Duodenal mucosa (tissue), 2 donors: ENCODE results near the gene MAD1L1.

Source experiments
- H3K27ac ChIP-seq: one replicate; pipeline ENCODE4 v1.7.0; 2013; ENCODE audit warnings: low read depth, low read length
- H3K27me3 ChIP-seq, 2 donors: one replicate each; pipeline ENCODE4 v1.7.0; 2013; ENCODE audit warnings: low read length in 2 of 2, control low read depth in 1 of 2; ENCODE audit not compliant: insufficient read depth in 2 of 2, control insufficient read depth in 1 of 2
- H3K36me3 ChIP-seq, 2 donors: one replicate each; pipeline ENCODE4 v1.7.0; 2013; ENCODE audit warnings: low read length in 2 of 2, control low read depth in 1 of 2; ENCODE audit not compliant: insufficient read depth in 2 of 2, control insufficient read depth in 1 of 2
- H3K4me1 ChIP-seq, 2 donors: one replicate each; pipeline ENCODE4 v1.7.0; 2013; ENCODE audit warnings: low read length in 2 of 2, control low read depth in 1 of 2; ENCODE audit not compliant: insufficient read depth in 2 of 2, control insufficient read depth in 1 of 2
- H3K4me3 ChIP-seq, 2 donors: one replicate each; pipeline ENCODE4 v1.7.0; 2013; ENCODE audit warnings: low read length in 2 of 2, low read depth in 1 of 2
- H3K9ac ChIP-seq, 2 donors: one replicate each; pipeline ENCODE4 v1.7.0; 2013; ENCODE audit warnings: low read length in 2 of 2, low read depth in 1 of 2
- H3K9me3 ChIP-seq, 2 donors: one replicate each; pipeline ENCODE4 v1.7.0; 2013; ENCODE audit warnings: low read length in 2 of 2, control low read depth in 1 of 2; ENCODE audit not compliant: control insufficient read depth in 1 of 2

The MAD1L1 gene

GRCh38 chr7:2034291-2035201 is 198.2 kb downstream of the MAD1L1 start:
- H3K36me3 ChIP-seq, result no peaks in the 10 kb centered on the region
- H3K9ac ChIP-seq, result no peak overlapping the region
- H3K4me1 ChIP-seq, result peaks cover 5 to 15% of the 10 kb centered on the region in 2 donors
- H3K9me3 ChIP-seq, result no peaks in the 10 kb centered on the region
- no peak overlapping the region for H3K4me3 ChIP-seq
- H3K27me3 ChIP-seq, result no peaks in the 10 kb centered on the region
- H3K27ac ChIP-seq, result no peak overlapping the region

- Histone ChIP-seq H3K9me3 (peaks cover 2 to 4% of the 10 kb centered on the region in 2 donors), H3K27me3 (no peaks in the 10 kb centered on the region), H3K9ac (no peak overlapping the region), H3K4me3 (no peak overlapping the region), H3K27ac (no peak overlapping the region), H3K36me3 (no peaks in the 10 kb centered on the region), H3K4me1 (peaks cover 5 to 15% of the 10 kb centered on the region in 2 donors)
These were observed 199.1 kb downstream of the MAD1L1 start for GRCh38 chr7:2033586-2034135.

GRCh38 chr7:2032876-2033407 is 199.8 kb downstream of the MAD1L1 start:
- H3K36me3 ChIP-seq, result no peaks in the 10 kb centered on the region
- H3K9me3 ChIP-seq, result peaks cover 5 to 8% of the 10 kb centered on the region in 2 donors
- no peaks in the 10 kb centered on the region for H3K27me3 ChIP-seq
- peaks cover 5 to 12% of the 10 kb centered on the region in 2 donors for H3K4me1 ChIP-seq
- H3K27ac ChIP-seq, result no peak overlapping the region
- H3K4me3 ChIP-seq, result no peak overlapping the region
- no peak overlapping the region for H3K9ac ChIP-seq

GRCh38 chr7:2032030-2032875 is 200.5 kb downstream of the MAD1L1 start:
- Histone ChIP-seq H3K9me3 (peaks cover 5 to 8% of the 10 kb centered on the region in 2 donors), H3K9ac (no peak overlapping the region), H3K36me3 (no peaks in the 10 kb centered on the region), H3K27me3 (no peaks in the 10 kb centered on the region), H3K4me1 (peaks cover 1 to 5% of the 10 kb centered on the region in 2 donors), H3K27ac (no peak overlapping the region), H3K4me3 (no peak overlapping the region)

GRCh38 chr7:2031451-2031845 is 201.3 kb downstream of the MAD1L1 start:
- Histone ChIP-seq H3K27me3 (no peaks in the 10 kb centered on the region), H3K9me3 (peaks cover 5 to 8% of the 10 kb centered on the region in 2 donors), H3K4me3 (no peak overlapping the region), H3K36me3 (no peaks in the 10 kb centered on the region), H3K9ac (no peak overlapping the region), H3K27ac (no peak overlapping the region), H3K4me1 (no peaks in the 10 kb centered on the region)

- Histone ChIP-seq H3K27ac (no peak overlapping the region), H3K4me3 (no peak overlapping the region), H3K27me3 (no peaks in the 10 kb centered on the region), H3K4me1 (no peaks in the 10 kb centered on the region), H3K36me3 (no peaks in the 10 kb centered on the region), H3K9ac (no peak overlapping the region), H3K9me3 (peaks cover 5 to 12% of the 10 kb centered on the region in 2 donors)
These were observed 202.0 kb downstream of the MAD1L1 start for GRCh38 chr7:2030475-2031450.

- no peaks in the 10 kb centered on the region for H3K4me1 ChIP-seq
- no peaks in the 10 kb centered on the region for H3K36me3 ChIP-seq
- no peaks in the 10 kb centered on the region for H3K27me3 ChIP-seq
- no peak overlapping the region for H3K4me3 ChIP-seq
- H3K9ac ChIP-seq, result no peak overlapping the region
- H3K9me3 ChIP-seq, result peaks cover 10 to 18% of the 10 kb centered on the region in 2 donors
- H3K27ac ChIP-seq, result no peak overlapping the region
These were observed 202.8 kb downstream of the MAD1L1 start for GRCh38 chr7:2029936-2030335.

- Histone ChIP-seq H3K9ac (no peak overlapping the region), H3K9me3 (peaks cover 10 to 24% of the 10 kb centered on the region in 2 donors), H3K36me3 (no peaks in the 10 kb centered on the region), H3K27me3 (no peaks in the 10 kb centered on the region), H3K4me1 (no peaks in the 10 kb centered on the region), H3K27ac (no peak overlapping the region), H3K4me3 (no peak overlapping the region)
These were observed 203.4 kb downstream of the MAD1L1 start for GRCh38 chr7:2029211-2029905.

- Histone ChIP-seq H3K27ac (no peak overlapping the region), H3K9me3 (peaks cover 10 to 27% of the 10 kb centered on the region in 2 donors), H3K36me3 (no peaks in the 10 kb centered on the region), H3K9ac (no peak overlapping the region), H3K27me3 (no peaks in the 10 kb centered on the region), H3K4me3 (no peak overlapping the region), H3K4me1 (no peaks in the 10 kb centered on the region)
These were observed 204.0 kb downstream of the MAD1L1 start for GRCh38 chr7:2028733-2029132.
